ENCODE results near the gene ARHGEF1. TPM values are rescaled to one million over a fixed set of nuclear protein-coding genes. Genes with fewer than 3 reads are reported as not detected.
"Not testable (repeated sequence)": the region's sequence is repeated elsewhere in the genome, so short reads cannot be mapped to it uniquely, and the experiment has no call there.

The ARHGEF1 gene
- total RNA-seq, 1 donor from 2014 or later, result 197 TPM

- Histone ChIP-seq H3K9me3 (no peaks in the 10 kb centered on the region), H3K4me1 (peaks cover 3% of the 10 kb centered on the region), H3K4me3 (no peak overlapping the region), H3K27ac (no peak overlapping the region), H3K27me3 (peaks cover 15% of the 10 kb centered on the region), H3K36me3 (no peaks in the 10 kb centered on the region)
- ATAC-seq, result no peak
- TF ChIP-seq, protein P1, sequence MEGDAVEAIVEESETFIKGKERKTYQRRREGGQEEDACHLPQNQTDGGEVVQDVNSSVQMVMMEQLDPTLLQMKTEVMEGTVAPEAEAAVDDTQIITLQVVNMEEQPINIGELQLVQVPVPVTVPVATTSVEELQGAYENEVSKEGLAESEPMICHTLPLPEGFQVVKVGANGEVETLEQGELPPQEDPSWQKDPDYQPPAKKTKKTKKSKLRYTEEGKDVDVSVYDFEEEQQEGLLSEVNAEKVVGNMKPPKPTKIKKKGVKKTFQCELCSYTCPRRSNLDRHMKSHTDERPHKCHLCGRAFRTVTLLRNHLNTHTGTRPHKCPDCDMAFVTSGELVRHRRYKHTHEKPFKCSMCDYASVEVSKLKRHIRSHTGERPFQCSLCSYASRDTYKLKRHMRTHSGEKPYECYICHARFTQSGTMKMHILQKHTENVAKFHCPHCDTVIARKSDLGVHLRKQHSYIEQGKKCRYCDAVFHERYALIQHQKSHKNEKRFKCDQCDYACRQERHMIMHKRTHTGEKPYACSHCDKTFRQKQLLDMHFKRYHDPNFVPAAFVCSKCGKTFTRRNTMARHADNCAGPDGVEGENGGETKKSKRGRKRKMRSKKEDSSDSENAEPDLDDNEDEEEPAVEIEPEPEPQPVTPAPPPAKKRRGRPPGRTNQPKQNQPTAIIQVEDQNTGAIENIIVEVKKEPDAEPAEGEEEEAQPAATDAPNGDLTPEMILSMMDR (IDR thresholded peaks at IDR 0.05), result no peak
- DNase-seq, result no peak
- intact Hi-C loops (cut with DNase I), result loop anchor here (10.0 kb wide), 1 partner anchor 73 kb away; the partner anchor contains the start of gene RPS19
Measured at GRCh38 chr19:41937525-41938468, 54.8 kb downstream of the ARHGEF1 start.

DNA sequence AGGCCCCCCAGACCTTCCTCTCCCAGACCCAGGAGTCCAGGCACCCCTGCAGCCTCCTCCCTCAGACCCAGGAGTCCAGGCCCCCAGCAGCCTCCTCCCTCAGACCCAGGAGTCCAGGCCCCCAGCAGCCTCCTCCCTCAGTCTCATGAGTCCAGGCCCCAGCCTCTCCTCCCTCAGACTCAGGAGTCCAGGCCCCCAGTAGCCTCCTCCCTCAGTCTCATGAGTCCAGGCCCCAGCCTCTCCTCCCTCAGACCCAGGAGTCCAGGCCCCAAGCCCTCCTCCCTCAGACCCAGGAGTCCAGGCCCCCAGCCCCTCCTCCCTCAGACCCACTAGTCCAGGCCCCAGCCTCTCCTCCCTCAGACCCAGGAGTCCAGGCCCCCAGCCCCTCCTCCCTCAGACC, 56.2 kb downstream of the ARHGEF1 start:
- peaks cover 13% of the 10 kb centered on the region for H3K27me3 ChIP-seq
- H3K4me3 ChIP-seq, H3K9me3 ChIP-seq, H3K27ac ChIP-seq, ATAC-seq, H3K36me3 ChIP-seq, DNase-seq, H3K4me1 ChIP-seq: not testable (repeated sequence)
- intact Hi-C loops (cut with DNase I), result loop anchor here (10.0 kb wide), 1 partner anchor 74 kb away; the partner anchor contains the start of gene RPS19

DNA sequence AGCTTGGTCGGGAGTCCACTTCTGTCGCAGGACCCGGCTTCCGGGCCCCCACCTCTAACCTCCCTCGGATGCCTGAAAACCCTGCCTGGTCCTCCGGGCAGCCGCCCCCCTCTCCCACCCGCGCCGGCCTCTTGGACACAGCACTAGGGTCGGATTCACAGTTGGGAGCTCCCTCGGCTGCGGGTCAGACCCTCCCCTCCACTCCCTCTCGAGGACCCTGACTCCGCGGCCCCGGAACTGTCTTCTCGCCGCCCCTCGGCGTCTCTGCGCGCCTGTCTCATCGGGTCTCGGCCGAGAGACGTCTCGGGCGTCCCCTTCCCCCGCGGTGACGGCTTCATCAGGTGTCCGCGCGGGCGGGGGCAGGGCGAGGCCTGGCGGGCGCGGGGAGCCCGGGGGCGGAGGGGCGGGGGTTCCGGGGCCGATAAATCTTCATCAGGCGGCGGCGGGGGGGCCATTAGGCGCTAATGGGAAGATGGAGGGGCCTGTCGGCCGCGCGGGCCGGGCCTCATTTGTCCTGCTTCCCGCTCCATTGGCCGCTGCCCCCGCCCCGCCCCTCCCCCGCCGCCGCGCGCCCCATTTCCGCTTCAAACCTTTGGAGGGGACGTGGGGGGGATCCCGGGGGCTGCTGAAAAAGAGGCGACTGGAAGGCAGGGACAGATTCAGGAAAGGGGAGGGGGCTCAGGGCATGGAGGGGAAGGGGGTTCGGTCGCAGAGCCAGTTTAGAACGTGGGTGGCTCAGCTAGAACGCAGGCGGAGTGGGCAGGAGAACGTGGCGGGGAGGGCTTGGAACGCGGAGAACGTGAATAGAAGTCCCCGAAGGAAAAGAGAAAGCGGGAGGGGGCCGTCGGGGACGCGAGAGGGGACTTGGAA, 57.1 kb downstream of the ARHGEF1 start:
- no peaks in the 10 kb centered on the region for H3K36me3 ChIP-seq
- no peak overlapping the region for H3K27ac ChIP-seq
- H3K9me3 ChIP-seq, result no peaks in the 10 kb centered on the region
- peaks cover 3% of the 10 kb centered on the region for H3K4me1 ChIP-seq
- ATAC-seq, result peak; percentile 54
- intact Hi-C loops (cut with DNase I), result loop anchor here (10.0 kb wide), 1 partner anchor 75 kb away; the partner anchor contains the start of gene RPS19
- H3K27me3 ChIP-seq, result peaks cover 10% of the 10 kb centered on the region
- TF ChIP-seq, protein P1 (IDR thresholded peaks at IDR 0.05), result no peak
- DNase-seq, result peak; percentile 75
- H3K4me3 ChIP-seq, result peak overlapping the region; percentile 46

DNA sequence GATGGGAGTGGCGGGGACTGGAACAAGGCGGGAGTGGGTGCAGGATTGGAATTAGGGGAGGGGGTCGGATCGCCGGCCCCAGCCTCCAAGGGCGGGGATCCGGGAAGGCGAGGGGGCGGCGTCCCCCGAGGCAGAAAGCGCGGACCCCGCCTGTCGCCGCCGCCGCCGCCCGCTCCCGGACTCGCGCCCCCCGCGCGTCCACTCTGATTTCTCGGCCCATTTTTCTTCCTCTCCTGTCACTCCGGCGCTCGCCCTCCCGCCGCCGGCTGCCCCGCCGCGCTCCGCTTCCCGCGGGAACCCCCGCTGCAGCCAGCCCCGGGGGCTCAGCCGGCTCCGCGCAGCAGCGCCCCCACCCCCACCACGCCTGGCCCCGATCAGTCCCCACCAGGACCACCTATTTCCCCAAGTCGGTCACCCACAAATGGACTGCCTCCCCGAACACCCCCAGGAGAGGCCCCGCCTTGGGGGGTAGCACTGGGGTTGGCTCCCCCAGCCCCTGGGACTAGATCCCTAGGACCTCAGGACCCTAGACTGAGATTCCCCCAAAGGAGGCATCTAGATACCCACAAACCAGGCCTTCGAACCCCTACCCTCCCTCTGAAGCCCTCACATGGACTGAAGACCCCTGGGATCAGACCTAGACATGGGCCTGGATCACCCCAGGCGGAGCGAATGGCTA, 57.9 kb downstream of the ARHGEF1 start:
- peak overlapping the region; percentile 46 for H3K4me3 ChIP-seq
- no peak overlapping the region for H3K27ac ChIP-seq
- ATAC-seq (no peak), DNase-seq (no peak)
- H3K36me3 ChIP-seq, result no peaks in the 10 kb centered on the region
- H3K9me3 ChIP-seq, result no peaks in the 10 kb centered on the region
- peaks cover 3% of the 10 kb centered on the region for H3K4me1 ChIP-seq
- intact Hi-C loops (cut with DNase I), result no loop called here
- H3K27me3 ChIP-seq, result peaks cover 2% of the 10 kb centered on the region
- TF ChIP-seq, protein P1 (IDR thresholded peaks at IDR 0.05), result no peak

- no peak for ATAC-seq
- intact Hi-C loops (cut with DNase I), result no loop called here
- Histone ChIP-seq H3K4me3 (no peak overlapping the region), H3K27ac (no peak overlapping the region), H3K4me1 (peaks cover 3% of the 10 kb centered on the region), H3K9me3 (no peaks in the 10 kb centered on the region), H3K27me3 (no peaks in the 10 kb centered on the region), H3K36me3 (no peaks in the 10 kb centered on the region)
- TF ChIP-seq, protein P1 (IDR thresholded peaks at IDR 0.05), result no peak
- DNase-seq, result no peak
Measured at GRCh38 chr19:41941410-41942202, 58.6 kb downstream of the ARHGEF1 start.

Data from upper lobe of right lung (tissue), 1 donor.